HL-60 (cell line): ENCODE measurements around the gene MFN2.
A peak's percentile ranks its signal among the peaks of the same experiment; 100 is the strongest.

Experiments
- DNase-seq, 2 experiments: peaks; one replicate each; pipeline ENCODE4 v3.0.0-alpha.2; 2010 to 2020; ENCODE audit warnings: low read depth in 1 of 2, low spot score in 1 of 2
- H3K27ac ChIP-seq: fragments of 250-450 bp; sonication (Bioruptor Pico); replicated peaks from 2 replicates; pipeline ENCODE4 v1.5.1; 2020; ENCODE audit warnings: mild to moderate bottlenecking, moderate library complexity
- H3K27me3 ChIP-seq: fragments of 250-450 bp; sonication (Bioruptor Pico); 2 replicates; pipeline ENCODE4 v1.5.1; 2021; ENCODE audit warnings: mild to moderate bottlenecking, moderate library complexity; ENCODE audit not compliant: insufficient read depth, poor library complexity, severe bottlenecking
- H3K4me3 ChIP-seq: replicated peaks from 2 replicates; pipeline ENCODE4 v1.5.1; 2011; ENCODE audit warnings: mild to moderate bottlenecking, control low read depth, low read length; ENCODE audit not compliant: insufficient read depth
- CTCF ChIP-seq: IDR thresholded peaks from one replicate; pipeline ENCODE4 v1.5.1; 2011; ENCODE audit warnings: low read length, control low read depth, inconsistent platforms; ENCODE audit not compliant: insufficient read depth
- GABPA ChIP-seq: IDR thresholded peaks from 2 replicates; pipeline ENCODE4 v1.6.1; 2012; ENCODE audit warnings: low read depth
- POLR2AphosphoS5 ChIP-seq: IDR thresholded peaks from 2 replicates; pipeline ENCODE4 v1.6.1; 2012; ENCODE audit warnings: low read depth
- SPI1 ChIP-seq: IDR thresholded peaks from 2 replicates; pipeline ENCODE4 v1.6.1; 2012; ENCODE audit warnings: low read depth, mild to moderate bottlenecking, borderline replicate concordance
- TF ChIP-seq, protein P1 (sequence below): IDR thresholded peaks from 2 replicates; pipeline ENCODE4 v1.6.1; 2012; ENCODE audit warnings: low read depth; ENCODE audit not compliant: insufficient replicate concordance

Gene MFN2

GRCh38 chr1:12056331-12056841, 76.1 kb downstream of the MFN2 start:
- no peak for DNase-seq
- TF ChIP-seq POLR2AphosphoS5, result no peak
- no peak for TF ChIP-seq SPI1
- TF ChIP-seq, protein P1, sequence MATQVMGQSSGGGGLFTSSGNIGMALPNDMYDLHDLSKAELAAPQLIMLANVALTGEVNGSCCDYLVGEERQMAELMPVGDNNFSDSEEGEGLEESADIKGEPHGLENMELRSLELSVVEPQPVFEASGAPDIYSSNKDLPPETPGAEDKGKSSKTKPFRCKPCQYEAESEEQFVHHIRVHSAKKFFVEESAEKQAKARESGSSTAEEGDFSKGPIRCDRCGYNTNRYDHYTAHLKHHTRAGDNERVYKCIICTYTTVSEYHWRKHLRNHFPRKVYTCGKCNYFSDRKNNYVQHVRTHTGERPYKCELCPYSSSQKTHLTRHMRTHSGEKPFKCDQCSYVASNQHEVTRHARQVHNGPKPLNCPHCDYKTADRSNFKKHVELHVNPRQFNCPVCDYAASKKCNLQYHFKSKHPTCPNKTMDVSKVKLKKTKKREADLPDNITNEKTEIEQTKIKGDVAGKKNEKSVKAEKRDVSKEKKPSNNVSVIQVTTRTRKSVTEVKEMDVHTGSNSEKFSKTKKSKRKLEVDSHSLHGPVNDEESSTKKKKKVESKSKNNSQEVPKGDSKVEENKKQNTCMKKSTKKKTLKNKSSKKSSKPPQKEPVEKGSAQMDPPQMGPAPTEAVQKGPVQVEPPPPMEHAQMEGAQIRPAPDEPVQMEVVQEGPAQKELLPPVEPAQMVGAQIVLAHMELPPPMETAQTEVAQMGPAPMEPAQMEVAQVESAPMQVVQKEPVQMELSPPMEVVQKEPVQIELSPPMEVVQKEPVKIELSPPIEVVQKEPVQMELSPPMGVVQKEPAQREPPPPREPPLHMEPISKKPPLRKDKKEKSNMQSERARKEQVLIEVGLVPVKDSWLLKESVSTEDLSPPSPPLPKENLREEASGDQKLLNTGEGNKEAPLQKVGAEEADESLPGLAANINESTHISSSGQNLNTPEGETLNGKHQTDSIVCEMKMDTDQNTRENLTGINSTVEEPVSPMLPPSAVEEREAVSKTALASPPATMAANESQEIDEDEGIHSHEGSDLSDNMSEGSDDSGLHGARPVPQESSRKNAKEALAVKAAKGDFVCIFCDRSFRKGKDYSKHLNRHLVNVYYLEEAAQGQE, result no peak
- Histone ChIP-seq H3K27me3 (no peaks in the 10 kb centered on the region), H3K4me3 (no peak overlapping the region), H3K27ac (no peak overlapping the region)

- peak; percentile 50; the same call in 1 of the 2 replicates for TF ChIP-seq SPI1
- TF ChIP-seq, protein P1, result no peak
- no peaks in the 10 kb centered on the region for H3K27me3 ChIP-seq
- DNase-seq, result peak in 1 of 2 experiments; percentile 26
- no peak overlapping the region for H3K4me3 ChIP-seq
- H3K27ac ChIP-seq, result no peak overlapping the region
These were observed 77.1 kb downstream of the MFN2 start for GRCh38 chr1:12057382-12057781.

- no peak for DNase-seq
- H3K4me3 ChIP-seq, result no peak overlapping the region
These were observed 77.9 kb downstream of the MFN2 start for GRCh38 chr1:12057940-12058687.

More at GRCh38 chr1:12057940-12058687, 77.9 kb downstream of the MFN2 start:
- TF ChIP-seq SPI1, result no peak
- TF ChIP-seq, protein P1, result no peak
- no peak for TF ChIP-seq GABPA
- TF ChIP-seq POLR2AphosphoS5, result no peak
- TF ChIP-seq CTCF, result no peak
- peaks cover 4% of the 10 kb centered on the region for H3K27me3 ChIP-seq
- no peak overlapping the region for H3K27ac ChIP-seq
